Keratinocyte (primary cell): Measurements from ENCODE around the gene BANP.
"Not testable (repeated sequence)": the region's sequence is repeated elsewhere in the genome, so short reads cannot be mapped to it uniquely, and the experiment has no call there.

Source experiments
- EZH2 ChIP-seq: IDR thresholded peaks from one replicate; pipeline ENCODE4 v1.6.1; 2012; ENCODE audit warnings: inconsistent platforms, mild to moderate bottlenecking, low read length, moderate library complexity
- TF ChIP-seq, protein P1 (sequence below), 3 experiments: IDR thresholded peaks in 1 of 3; conservative IDR thresholded peaks in 1 of 3; optimal IDR thresholded peaks in 1 of 3; 2 replicates in 2 of 3; 3 replicates in 1 of 3; pipeline versions ENCODE3 to v1.5.1; 2011; ENCODE audit warnings: low read length in 3 of 3, mild to moderate bottlenecking in 3 of 3, moderate library complexity in 2 of 3, control low read depth in 1 of 3, inconsistent platforms in 1 of 3; ENCODE audit not compliant: insufficient read depth in 2 of 3; ENCODE audit errors: extremely low read depth in 1 of 3

- TF ChIP-seq, protein P1, sequence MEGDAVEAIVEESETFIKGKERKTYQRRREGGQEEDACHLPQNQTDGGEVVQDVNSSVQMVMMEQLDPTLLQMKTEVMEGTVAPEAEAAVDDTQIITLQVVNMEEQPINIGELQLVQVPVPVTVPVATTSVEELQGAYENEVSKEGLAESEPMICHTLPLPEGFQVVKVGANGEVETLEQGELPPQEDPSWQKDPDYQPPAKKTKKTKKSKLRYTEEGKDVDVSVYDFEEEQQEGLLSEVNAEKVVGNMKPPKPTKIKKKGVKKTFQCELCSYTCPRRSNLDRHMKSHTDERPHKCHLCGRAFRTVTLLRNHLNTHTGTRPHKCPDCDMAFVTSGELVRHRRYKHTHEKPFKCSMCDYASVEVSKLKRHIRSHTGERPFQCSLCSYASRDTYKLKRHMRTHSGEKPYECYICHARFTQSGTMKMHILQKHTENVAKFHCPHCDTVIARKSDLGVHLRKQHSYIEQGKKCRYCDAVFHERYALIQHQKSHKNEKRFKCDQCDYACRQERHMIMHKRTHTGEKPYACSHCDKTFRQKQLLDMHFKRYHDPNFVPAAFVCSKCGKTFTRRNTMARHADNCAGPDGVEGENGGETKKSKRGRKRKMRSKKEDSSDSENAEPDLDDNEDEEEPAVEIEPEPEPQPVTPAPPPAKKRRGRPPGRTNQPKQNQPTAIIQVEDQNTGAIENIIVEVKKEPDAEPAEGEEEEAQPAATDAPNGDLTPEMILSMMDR (optimal IDR thresholded peaks at IDR 0.05 in 1 of 3, IDR thresholded peaks at IDR 0.05 in 1 of 3, conservative IDR thresholded peaks at IDR 0.05 in 1 of 3; ENCODE audit: extremely low read depth in 1 of 3, insufficient read depth in 2 of 3, low read length in 3 of 3): not testable (repeated sequence)
- TF ChIP-seq EZH2: not testable (repeated sequence)
These were observed 139.3 kb downstream of the BANP start for GRCh38 chr16:88090377-88091175.
